HEK293 (cell line): ENCODE results near the gene TACC2.
A peak's percentile ranks its signal among the peaks of the same experiment; 100 is the strongest.

Source experiments
- EGR2 ChIP-seq: fragments of 450-650 bp; formaldehyde crosslinking; IDR thresholded peaks from 2 replicates; pipeline ENCODE4 v1.5.1; 2016; ENCODE audit warnings: low read depth, missing biosample characterization, missing genetic modification characterization
- SCRT1 ChIP-seq: fragments of 450-650 bp; formaldehyde crosslinking; IDR thresholded peaks from 2 replicates; pipeline ENCODE4 v1.5.1; 2016; ENCODE audit warnings: missing biosample characterization, missing genetic modification characterization, borderline replicate concordance
- ZBTB1 ChIP-seq: fragments of 450-650 bp; formaldehyde crosslinking; IDR thresholded peaks from 2 replicates; pipeline ENCODE4 v1.5.1; 2016; ENCODE audit warnings: missing biosample characterization, missing genetic modification characterization
- ZNF114 ChIP-seq: fragments of 450-650 bp; formaldehyde crosslinking; IDR thresholded peaks from 2 replicates; pipeline ENCODE4 v1.5.0; 2017; ENCODE audit warnings: missing biosample characterization, missing genetic modification characterization
- ZNF211 ChIP-seq: fragments of 450-650 bp; formaldehyde crosslinking; IDR thresholded peaks from 2 replicates; pipeline ENCODE4 v1.5.1; 2016; ENCODE audit warnings: low read depth, missing biosample characterization, missing genetic modification characterization
- ZNF24 ChIP-seq: fragments of 450-650 bp; formaldehyde crosslinking; IDR thresholded peaks from 2 replicates; pipeline ENCODE4 v1.5.1; 2016; ENCODE audit warnings: missing biosample characterization, missing genetic modification characterization
- ZNF548 ChIP-seq: fragments of 450-650 bp; formaldehyde crosslinking; IDR thresholded peaks from 2 replicates; pipeline ENCODE4 v1.5.1; 2016; ENCODE audit warnings: missing biosample characterization, missing genetic modification characterization
- ZNF629 ChIP-seq: fragments of 450-650 bp; formaldehyde crosslinking; IDR thresholded peaks from 2 replicates; pipeline ENCODE4 v1.5.1; 2017; ENCODE audit warnings: missing biosample characterization, missing genetic modification characterization
- TF ChIP-seq, protein P1 (sequence below): sonication (generic); formaldehyde crosslinking; IDR thresholded peaks from 2 replicates; pipeline ENCODE4 v1.8.1; 2022; ENCODE audit warnings: mild to moderate bottlenecking, moderate library complexity, missing genetic modification reagents
- TF ChIP-seq, protein P2 (sequence below): fragments of 450-650 bp; formaldehyde crosslinking; IDR thresholded peaks from 2 replicates; pipeline ENCODE4 v1.5.1; 2016; ENCODE audit warnings: missing biosample characterization, missing genetic modification characterization
- TF ChIP-seq, protein P3 (sequence below): fragments of 450-650 bp; formaldehyde crosslinking; IDR thresholded peaks from 2 replicates; pipeline ENCODE4 v1.5.1; 2016; ENCODE audit warnings: missing biosample characterization, missing genetic modification characterization, low read depth

DNA sequence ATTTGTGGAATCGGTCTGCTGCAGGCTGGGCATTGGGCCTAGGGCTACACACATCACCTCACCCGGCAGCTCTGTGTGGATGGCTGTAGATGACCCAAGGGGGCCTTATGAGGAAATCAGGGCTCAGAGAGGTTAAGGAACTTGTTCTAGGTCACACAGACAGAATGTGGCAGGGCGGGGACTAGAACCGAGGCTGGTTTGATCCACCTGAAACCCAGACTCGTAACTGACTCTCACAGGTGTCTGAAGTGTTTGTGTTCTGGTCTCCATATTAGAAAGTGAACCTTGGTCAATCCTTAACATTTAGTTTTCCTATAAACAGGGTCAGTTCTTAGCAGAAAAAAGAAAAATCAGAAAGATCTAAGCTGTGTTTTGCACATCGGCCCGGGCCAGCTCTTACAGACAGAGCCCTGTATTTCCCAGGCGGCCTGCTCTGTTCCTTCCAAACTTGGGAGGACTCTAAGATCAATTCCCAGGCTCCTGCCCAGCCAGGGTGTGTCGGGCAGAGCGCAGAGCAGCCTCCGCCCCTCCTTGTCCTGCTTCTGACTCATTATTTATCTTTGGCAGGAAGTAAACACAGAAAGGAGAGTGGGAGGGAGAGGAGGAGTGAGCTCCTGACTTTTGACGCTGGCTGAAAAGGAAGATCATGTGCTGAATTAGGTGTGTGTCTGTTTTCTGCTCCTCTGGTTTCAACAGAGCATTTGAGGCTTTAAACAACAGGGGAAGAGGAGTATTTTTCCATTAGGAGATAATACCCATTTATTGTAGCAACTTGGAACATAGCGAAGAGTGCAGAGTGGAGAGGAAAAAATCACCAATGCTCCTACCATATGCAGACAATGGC lies 74.1 kb downstream of the TACC2 start:
- no peak for TF ChIP-seq ZNF114 (tag by site-specific recombination)
- TF ChIP-seq ZNF629 (tag by site-specific recombination) = peak; percentile 61
- no peak for TF ChIP-seq ZNF24 (tag by site-specific recombination)
- TF ChIP-seq, protein P1, sequence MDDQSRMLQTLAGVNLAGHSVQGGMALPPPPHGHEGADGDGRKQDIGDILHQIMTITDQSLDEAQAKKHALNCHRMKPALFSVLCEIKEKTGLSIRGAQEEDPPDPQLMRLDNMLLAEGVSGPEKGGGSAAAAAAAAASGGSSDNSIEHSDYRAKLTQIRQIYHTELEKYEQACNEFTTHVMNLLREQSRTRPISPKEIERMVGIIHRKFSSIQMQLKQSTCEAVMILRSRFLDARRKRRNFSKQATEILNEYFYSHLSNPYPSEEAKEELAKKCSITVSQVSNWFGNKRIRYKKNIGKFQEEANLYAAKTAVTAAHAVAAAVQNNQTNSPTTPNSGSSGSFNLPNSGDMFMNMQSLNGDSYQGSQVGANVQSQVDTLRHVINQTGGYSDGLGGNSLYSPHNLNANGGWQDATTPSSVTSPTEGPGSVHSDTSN (CRISPR knock-in tag) = no peak
- TF ChIP-seq ZBTB1 (tag by site-specific recombination) = no peak
- TF ChIP-seq, protein P2, sequence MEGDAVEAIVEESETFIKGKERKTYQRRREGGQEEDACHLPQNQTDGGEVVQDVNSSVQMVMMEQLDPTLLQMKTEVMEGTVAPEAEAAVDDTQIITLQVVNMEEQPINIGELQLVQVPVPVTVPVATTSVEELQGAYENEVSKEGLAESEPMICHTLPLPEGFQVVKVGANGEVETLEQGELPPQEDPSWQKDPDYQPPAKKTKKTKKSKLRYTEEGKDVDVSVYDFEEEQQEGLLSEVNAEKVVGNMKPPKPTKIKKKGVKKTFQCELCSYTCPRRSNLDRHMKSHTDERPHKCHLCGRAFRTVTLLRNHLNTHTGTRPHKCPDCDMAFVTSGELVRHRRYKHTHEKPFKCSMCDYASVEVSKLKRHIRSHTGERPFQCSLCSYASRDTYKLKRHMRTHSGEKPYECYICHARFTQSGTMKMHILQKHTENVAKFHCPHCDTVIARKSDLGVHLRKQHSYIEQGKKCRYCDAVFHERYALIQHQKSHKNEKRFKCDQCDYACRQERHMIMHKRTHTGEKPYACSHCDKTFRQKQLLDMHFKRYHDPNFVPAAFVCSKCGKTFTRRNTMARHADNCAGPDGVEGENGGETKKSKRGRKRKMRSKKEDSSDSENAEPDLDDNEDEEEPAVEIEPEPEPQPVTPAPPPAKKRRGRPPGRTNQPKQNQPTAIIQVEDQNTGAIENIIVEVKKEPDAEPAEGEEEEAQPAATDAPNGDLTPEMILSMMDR = no peak
- TF ChIP-seq ZNF211 (tag by site-specific recombination) = no peak
- TF ChIP-seq, protein P3, sequence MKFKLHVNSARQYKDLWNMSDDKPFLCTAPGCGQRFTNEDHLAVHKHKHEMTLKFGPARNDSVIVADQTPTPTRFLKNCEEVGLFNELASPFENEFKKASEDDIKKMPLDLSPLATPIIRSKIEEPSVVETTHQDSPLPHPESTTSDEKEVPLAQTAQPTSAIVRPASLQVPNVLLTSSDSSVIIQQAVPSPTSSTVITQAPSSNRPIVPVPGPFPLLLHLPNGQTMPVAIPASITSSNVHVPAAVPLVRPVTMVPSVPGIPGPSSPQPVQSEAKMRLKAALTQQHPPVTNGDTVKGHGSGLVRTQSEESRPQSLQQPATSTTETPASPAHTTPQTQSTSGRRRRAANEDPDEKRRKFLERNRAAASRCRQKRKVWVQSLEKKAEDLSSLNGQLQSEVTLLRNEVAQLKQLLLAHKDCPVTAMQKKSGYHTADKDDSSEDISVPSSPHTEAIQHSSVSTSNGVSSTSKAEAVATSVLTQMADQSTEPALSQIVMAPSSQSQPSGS (tag by site-specific recombination) = no peak
- peak; percentile 89 for TF ChIP-seq EGR2 (tag by site-specific recombination)
- TF ChIP-seq SCRT1 = no peak
- no peak for TF ChIP-seq ZNF548 (tag by site-specific recombination)
